K562 (cell line): Measurements from ENCODE around the gene ATP5F1D. TPM values are rescaled to one million over a fixed set of nuclear protein-coding genes. Genes with fewer than 3 reads are reported as not detected.

Source experiments
- CAMTA2 ChIP-seq: fragments of 250-450 bp; sonication (Bioruptor Pico); conservative IDR thresholded peaks from 2 replicates; pipeline ENCODE4 v1.5.1; 2022
- IRF2 ChIP-seq: sonication (generic); formaldehyde crosslinking; IDR thresholded peaks from 2 replicates; pipeline ENCODE4 v1.8.1; 2022; ENCODE audit warnings: mild to moderate bottlenecking, missing genetic modification reagents
- KLF16 ChIP-seq: IDR thresholded peaks from 2 replicates; pipeline ENCODE4 v1.6.1; 2016; ENCODE audit warnings: antibody characterized with exemption
- NUFIP1 ChIP-seq: fragments of 450-650 bp; IDR thresholded peaks from 2 replicates; pipeline ENCODE4 v1.6.1; 2018; ENCODE audit not compliant: partially characterized antibody
- POLR2A ChIP-seq: fragments of 450-650 bp; conservative IDR thresholded peaks from 2 replicates; pipeline ENCODE4 v1.6.1; 2016
- STAT5B ChIP-seq: fragments of 250-450 bp; sonication (Bioruptor Pico); IDR thresholded peaks from 2 replicates; pipeline ENCODE4 v1.8.0; 2021; ENCODE audit warnings: mild to moderate bottlenecking, inconsistent platforms
- TEAD4 ChIP-seq, 2 experiments: sonication (generic) in 1 of 2; formaldehyde crosslinking in 1 of 2; IDR thresholded peaks; 2 replicates each; pipeline versions ENCODE4 v1.6.1 to v1.8.0; 2012 to 2022; ENCODE audit warnings: borderline replicate concordance in 1 of 2, inconsistent platforms in 1 of 2, low read length in 1 of 2, mild to moderate bottlenecking in 1 of 2, missing genetic modification reagents in 1 of 2
- TRIM28 ChIP-seq: fragments of 450-650 bp; IDR thresholded peaks from 2 replicates; pipeline ENCODE4 v1.6.1; 2017
- ZC3H11A ChIP-seq: IDR thresholded peaks from 2 replicates; pipeline ENCODE4 v1.6.1; 2012; ENCODE audit warnings: low read depth, low read length, improper control_type of control experiment
- ZFP1 ChIP-seq: fragments of 450-650 bp; formaldehyde crosslinking; IDR thresholded peaks from 2 replicates; pipeline ENCODE4 v1.4.0; 2020; ENCODE audit warnings: mild to moderate bottlenecking, mixed read lengths
- ZNF384 ChIP-seq: IDR thresholded peaks from 2 replicates; pipeline ENCODE4 v1.6.1; 2012; ENCODE audit warnings: low read depth, low read length, improper control_type of control experiment
- ZNF76 ChIP-seq: fragments of 250-450 bp; sonication (Bioruptor Pico); IDR thresholded peaks from 2 replicates; pipeline ENCODE4 v1.4.0; 2020; ENCODE audit warnings: mild to moderate bottlenecking, moderate library complexity, borderline replicate concordance
- polyA plus RNA-seq, 8 experiments: library from polyadenylated mRNA; depleted of rRNA in 4 of 8; stranded (reverse) in 5 of 8; unstranded in 3 of 8; fragments of >200 nt; fragmentation: Nextera tagmentation in 2 of 8; fragmentation: Illumina TruSeq in 1 of 8; extraction: Ambion mirVana in 2 of 8; extraction: Trizol in 1 of 8; gene quantifications; 2 replicates each; pipeline versions ENCODE4 v1.2.1 to v1.2.3, GENCODE V29; 2011 to 2014; ENCODE audit warnings: inconsistent platforms in 1 of 8, missing spikeins in 1 of 8
- total RNA-seq, 7 experiments: library from RNA; depleted of rRNA in 6 of 7; stranded (reverse); fragments of >200 nt in 6 of 7; fragmentation: Illumina TruSeq in 2 of 7; extraction: Trizol in 2 of 7; gene quantifications; 2 replicates each; pipeline versions ENCODE4 v1.2.1 to v1.2.3, GENCODE V29; 2011 to 2021; ENCODE audit warnings: low replicate concordance in 1 of 7
- TF ChIP-seq, protein P1 (sequence below): fragments of 250-450 bp; sonication (Bioruptor Pico); IDR thresholded peaks from 2 replicates; pipeline ENCODE4 v1.5.0; 2021; ENCODE audit warnings: mild to moderate bottlenecking, moderate library complexity
- TF ChIP-seq, protein P2 (sequence below), 2 experiments: fragments of 450-650 bp in 1 of 2; sonication (generic) in 1 of 2; formaldehyde crosslinking; conservative IDR thresholded peaks; 2 replicates each; pipeline versions ENCODE4 v1.4.0 to v1.8.1; 2020 to 2022; ENCODE audit warnings: mild to moderate bottlenecking in 1 of 2, missing genetic modification reagents in 1 of 2
- TF ChIP-seq, protein P3 (sequence below): fragments of 200-800 bp; sonication (Bioruptor generic); IDR thresholded peaks from 2 replicates; pipeline ENCODE4 v1.6.1; 2016; ENCODE audit warnings: missing genetic modification characterization, missing compliant biosample characterization
- TF ChIP-seq, protein P4 (sequence below), 2 experiments: fragments of 450-650 bp in 1 of 2; sonication (generic) in 1 of 2; formaldehyde crosslinking in 1 of 2; IDR thresholded peaks in 1 of 2; conservative IDR thresholded peaks in 1 of 2; 2 replicates each; pipeline versions ENCODE4 v1.6.1 to v1.8.1; 2016 to 2023; ENCODE audit warnings: mild to moderate bottlenecking in 2 of 2, moderate library complexity in 2 of 2, inconsistent platforms in 1 of 2, missing genetic modification reagents in 1 of 2

ATP5F1D gene
- total and polyA plus RNA-seq, 9 of the 15 experiments (the other 6 are each of a cell fraction or from before 2014, with no cell fraction given): 3.9 to 409 (median 36.8) TPM

DNA sequence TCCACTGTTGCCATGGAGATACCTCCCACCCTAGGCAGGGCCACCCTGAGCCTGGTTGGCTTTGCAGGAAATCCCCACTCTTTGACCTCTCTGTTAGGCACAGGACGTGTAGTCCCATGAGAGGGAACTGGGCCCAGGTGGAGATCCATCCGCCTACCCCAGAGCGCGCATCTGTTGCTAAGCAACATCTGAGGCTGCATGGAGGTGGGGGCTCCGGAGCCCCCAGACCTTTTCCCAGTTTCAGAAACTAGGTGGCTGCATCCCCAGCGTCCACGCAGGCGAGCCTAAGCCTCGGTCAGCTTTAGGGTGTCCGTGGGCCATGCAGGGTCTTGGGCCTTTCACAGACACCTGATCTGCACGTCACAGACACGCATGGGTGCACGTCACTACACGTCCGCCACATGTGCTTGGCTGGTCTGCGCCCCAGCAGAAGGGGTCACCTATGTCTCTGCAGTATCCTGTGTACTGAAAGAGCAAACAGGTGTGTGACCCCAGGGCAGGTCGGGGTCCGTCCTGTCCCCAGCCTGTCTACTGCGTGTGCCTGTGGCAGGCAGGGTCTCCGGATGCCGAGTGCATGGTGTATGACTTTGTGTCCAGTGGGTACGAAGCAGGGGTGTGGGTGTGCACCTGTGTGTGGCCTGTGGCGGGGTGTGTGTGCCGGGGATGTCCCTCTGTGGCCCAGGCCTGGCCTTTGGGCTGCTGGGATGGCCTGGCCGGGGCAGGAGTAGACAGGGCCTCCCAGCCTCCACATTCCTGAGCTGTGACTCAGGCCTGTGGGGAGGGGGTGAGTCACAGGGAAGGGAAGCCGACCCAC is 23.5 kb downstream of the ATP5F1D start (continued):
- no peak for TF ChIP-seq KLF16
- no peak for TF ChIP-seq IRF2
- no peak for TF ChIP-seq STAT5B (CRISPR knock-in tag)
- TF ChIP-seq TRIM28: no peak
- no peak for TF ChIP-seq ZNF76
- TF ChIP-seq ZFP1 (CRISPR knock-in tag): no peak
- TF ChIP-seq, protein P1, sequence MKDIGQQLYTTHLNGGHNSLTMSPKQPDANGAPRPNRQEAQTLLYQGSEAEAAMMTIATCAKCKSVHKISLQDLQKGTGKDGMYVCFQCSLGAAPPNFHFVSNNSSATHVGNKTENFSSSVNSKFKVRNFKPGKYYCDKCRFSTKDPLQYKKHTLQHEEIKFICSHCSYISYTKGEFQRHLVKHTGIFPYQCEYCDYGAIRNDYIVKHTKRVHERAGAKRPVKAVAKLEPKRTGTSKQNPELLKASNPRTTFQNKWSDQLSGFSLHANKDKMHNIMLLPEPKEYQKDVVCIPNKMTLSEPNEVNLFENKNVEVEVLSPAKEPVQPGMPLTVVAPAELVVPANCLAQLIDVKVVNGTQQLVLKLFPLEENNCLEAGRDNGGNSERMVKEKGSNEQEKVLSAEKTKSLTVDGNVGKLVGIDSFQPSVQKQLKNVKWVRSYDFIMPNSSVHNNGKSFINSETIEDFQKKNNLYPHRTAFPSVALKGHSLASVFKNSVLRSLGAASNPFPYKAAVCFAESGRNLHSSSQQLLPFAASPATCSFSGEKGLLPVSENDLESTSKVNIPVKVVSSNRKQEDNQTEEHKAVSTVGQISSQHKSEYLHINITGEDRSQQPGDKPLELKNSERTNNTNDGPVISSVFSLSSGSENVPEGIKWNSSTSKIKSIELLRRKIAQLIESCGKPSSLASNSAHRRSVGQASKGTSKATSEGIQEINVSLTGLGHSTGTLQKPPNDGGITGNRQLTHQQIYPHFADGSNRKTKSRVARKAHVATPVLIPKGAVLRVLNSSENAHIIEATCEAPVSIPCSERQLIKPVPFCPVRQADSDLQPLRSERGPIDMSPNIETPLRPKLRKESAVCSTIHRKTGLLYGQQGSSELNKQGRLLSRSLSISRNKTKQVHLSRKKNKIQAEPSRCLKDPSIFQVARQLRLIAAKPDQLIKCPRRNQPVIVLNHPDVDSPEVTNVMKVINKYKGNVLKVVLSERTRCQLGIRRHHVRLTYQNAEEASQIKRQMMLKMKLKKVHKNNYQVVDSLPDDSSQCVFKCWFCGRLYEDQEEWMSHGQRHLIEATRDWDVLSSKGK (CRISPR knock-in tag): no peak
- TF ChIP-seq, protein P2, sequence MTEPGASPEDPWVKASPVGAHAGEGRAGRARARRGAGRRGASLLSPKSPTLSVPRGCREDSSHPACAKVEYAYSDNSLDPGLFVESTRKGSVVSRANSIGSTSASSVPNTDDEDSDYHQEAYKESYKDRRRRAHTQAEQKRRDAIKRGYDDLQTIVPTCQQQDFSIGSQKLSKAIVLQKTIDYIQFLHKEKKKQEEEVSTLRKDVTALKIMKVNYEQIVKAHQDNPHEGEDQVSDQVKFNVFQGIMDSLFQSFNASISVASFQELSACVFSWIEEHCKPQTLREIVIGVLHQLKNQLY (CRISPR knock-in tag; conservative IDR thresholded peaks at IDR 0.05): no peak
- TF ChIP-seq CAMTA2 (CRISPR knock-in tag): no peak
- TF ChIP-seq TEAD4 (IDR thresholded peaks at IDR 0.05; ENCODE audit: low read length): peak; percentile 93
- TF ChIP-seq TEAD4 (CRISPR knock-in tag; IDR thresholded peaks at IDR 0.05; ENCODE audit: borderline replicate concordance): peak; percentile 97
- TF ChIP-seq POLR2A: no peak
- TF ChIP-seq, protein P3, sequence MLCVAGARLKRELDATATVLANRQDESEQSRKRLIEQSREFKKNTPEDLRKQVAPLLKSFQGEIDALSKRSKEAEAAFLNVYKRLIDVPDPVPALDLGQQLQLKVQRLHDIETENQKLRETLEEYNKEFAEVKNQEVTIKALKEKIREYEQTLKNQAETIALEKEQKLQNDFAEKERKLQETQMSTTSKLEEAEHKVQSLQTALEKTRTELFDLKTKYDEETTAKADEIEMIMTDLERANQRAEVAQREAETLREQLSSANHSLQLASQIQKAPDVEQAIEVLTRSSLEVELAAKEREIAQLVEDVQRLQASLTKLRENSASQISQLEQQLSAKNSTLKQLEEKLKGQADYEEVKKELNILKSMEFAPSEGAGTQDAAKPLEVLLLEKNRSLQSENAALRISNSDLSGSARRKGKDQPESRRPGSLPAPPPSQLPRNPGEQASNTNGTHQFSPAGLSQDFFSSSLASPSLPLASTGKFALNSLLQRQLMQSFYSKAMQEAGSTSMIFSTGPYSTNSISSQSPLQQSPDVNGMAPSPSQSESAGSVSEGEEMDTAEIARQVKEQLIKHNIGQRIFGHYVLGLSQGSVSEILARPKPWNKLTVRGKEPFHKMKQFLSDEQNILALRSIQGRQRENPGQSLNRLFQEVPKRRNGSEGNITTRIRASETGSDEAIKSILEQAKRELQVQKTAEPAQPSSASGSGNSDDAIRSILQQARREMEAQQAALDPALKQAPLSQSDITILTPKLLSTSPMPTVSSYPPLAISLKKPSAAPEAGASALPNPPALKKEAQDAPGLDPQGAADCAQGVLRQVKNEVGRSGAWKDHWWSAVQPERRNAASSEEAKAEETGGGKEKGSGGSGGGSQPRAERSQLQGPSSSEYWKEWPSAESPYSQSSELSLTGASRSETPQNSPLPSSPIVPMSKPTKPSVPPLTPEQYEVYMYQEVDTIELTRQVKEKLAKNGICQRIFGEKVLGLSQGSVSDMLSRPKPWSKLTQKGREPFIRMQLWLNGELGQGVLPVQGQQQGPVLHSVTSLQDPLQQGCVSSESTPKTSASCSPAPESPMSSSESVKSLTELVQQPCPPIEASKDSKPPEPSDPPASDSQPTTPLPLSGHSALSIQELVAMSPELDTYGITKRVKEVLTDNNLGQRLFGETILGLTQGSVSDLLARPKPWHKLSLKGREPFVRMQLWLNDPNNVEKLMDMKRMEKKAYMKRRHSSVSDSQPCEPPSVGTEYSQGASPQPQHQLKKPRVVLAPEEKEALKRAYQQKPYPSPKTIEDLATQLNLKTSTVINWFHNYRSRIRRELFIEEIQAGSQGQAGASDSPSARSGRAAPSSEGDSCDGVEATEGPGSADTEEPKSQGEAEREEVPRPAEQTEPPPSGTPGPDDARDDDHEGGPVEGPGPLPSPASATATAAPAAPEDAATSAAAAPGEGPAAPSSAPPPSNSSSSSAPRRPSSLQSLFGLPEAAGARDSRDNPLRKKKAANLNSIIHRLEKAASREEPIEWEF (CRISPR knock-in tag): no peak
- TF ChIP-seq NUFIP1: no peak
- TF ChIP-seq, protein P4, sequence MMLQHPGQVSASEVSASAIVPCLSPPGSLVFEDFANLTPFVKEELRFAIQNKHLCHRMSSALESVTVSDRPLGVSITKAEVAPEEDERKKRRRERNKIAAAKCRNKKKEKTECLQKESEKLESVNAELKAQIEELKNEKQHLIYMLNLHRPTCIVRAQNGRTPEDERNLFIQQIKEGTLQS (IDR thresholded peaks at IDR 0.05): peak; percentile 95
- TF ChIP-seq, protein P4 (CRISPR knock-in tag; conservative IDR thresholded peaks at IDR 0.05): 0 out of 2 replicates have a peak, but pooled peaks have one; percentile 63
- TF ChIP-seq ZC3H11A: no peak
- no peak for TF ChIP-seq ZNF384
